ENCODE data around the gene TNRC6A. TPM values are rescaled to one million over a fixed set of nuclear protein-coding genes. Genes with fewer than 3 reads are reported as not detected.
"Not testable (repeated sequence)": the region's sequence is repeated elsewhere in the genome, so short reads cannot be mapped to it uniquely, and the experiment has no call there.

Gene TNRC6A
- polyA plus RNA-seq, 3 donors = 10.0 to 17.7 (median 16.0) TPM

DNA sequence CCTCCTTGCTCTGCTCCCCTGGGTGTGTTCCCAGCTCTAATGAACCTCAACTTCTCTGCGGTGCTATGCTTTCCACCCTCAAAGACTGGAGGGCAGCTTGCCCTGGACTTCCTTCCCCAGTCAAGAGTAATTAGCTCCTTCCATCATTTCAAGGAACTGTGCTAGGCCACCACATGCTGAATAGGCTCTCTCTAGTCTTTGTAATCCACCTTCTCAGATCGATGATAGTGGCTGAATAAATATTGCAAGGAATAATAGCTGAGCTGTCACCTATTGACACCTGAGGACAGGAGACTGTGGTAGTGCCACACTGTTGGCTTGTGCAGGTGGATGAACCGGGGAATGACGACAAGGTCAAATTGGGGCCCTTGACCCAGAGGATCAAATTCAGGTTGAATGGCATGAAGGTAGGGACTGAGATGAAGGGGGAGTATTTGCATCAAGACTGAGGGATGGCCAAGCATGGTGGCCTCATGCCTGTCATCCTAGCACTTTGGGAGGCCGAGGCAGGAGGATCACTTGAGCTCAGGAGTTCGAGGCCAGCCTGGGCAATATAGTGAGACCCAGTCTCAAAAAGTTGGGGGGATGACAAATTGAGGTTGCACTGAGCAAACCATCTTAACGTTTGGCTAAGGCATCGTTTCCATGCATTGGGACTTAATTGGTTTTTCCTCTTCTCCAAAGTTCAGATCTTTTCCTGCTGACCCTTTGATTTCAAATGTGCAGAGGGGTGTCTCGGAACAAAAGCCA is 97.5 kb downstream of the TNRC6A start:
- WGBS, 3 donors = 88 to 98% (median 97%) methylated on average over 9 of the region's 9 CpGs
- H3K27ac ChIP-seq (ENCODE audit: low read depth, low read length) = no peak overlapping the region

- WGBS, 3 donors = 42 to 57% (median 57%) methylated on average over 5 of the region's 5 CpGs
- no peak overlapping the region for H3K27ac ChIP-seq (ENCODE audit: low read depth, low read length)
Measured at GRCh38 chr16:24829153-24829552, 99.7 kb downstream of the TNRC6A start.

DNA sequence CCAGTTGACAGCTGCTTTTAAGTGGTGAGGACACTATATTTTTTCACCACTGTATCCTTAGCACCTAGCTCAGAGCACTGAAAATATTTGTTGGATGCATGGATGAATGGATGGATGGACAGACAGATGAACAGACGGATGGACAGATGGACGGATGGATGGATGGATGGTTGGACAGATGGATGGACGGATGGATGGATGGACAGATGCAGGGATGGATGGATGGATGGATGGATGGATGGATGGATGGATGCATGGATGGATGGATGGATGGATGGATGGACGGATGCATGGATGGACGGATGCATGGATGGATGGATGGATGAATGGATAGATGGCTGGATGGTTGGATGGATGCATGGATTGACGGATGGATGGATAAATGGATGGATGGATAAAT is 103.9 kb downstream of the TNRC6A start:
- no peak overlapping the region for H3K27ac ChIP-seq (ENCODE audit: low read depth, low read length)
- 85 to 89% (median 88%) methylated on average over 6 of the region's 6 CpGs for WGBS, 3 donors

GRCh38 chr16:24834459-24835335 is 105.2 kb downstream of the TNRC6A start:
- WGBS, 3 donors = 63 to 71% (median 70%) methylated on average over 7 of the region's 7 CpGs
- no peak overlapping the region for H3K27ac ChIP-seq (ENCODE audit: low read depth, low read length)

DNA sequence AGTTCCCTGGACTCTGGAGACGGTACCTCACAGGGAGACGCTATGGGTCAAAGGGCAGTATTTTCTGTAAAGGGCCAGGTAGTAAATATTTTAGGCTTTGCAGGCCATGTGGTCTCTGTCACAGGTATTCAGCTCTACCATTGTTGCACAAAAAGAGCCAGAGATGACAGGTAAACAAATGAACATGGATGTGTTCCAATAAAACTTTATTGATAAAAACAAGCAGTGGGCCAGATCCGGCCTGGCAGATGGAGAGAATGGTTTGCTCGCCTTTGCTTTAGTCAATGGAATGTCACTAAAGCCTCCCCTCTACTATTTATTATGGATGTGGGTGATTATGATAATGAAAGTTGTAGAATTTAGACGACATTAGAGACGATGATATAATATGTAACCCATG is 107.4 kb downstream of the TNRC6A start:
- 91 to 94% (median 93%) methylated on average over 6 of the region's 6 CpGs for WGBS, 3 donors
- H3K27ac ChIP-seq (ENCODE audit: low read depth, low read length) = no peak overlapping the region

GRCh38 chr16:24837969-24838368 is 108.5 kb downstream of the TNRC6A start:
- 87 to 90% (median 90%) methylated on average over 9 of the region's 9 CpGs for WGBS, 3 donors
- no peak overlapping the region for H3K27ac ChIP-seq (ENCODE audit: low read depth, low read length)

DNA sequence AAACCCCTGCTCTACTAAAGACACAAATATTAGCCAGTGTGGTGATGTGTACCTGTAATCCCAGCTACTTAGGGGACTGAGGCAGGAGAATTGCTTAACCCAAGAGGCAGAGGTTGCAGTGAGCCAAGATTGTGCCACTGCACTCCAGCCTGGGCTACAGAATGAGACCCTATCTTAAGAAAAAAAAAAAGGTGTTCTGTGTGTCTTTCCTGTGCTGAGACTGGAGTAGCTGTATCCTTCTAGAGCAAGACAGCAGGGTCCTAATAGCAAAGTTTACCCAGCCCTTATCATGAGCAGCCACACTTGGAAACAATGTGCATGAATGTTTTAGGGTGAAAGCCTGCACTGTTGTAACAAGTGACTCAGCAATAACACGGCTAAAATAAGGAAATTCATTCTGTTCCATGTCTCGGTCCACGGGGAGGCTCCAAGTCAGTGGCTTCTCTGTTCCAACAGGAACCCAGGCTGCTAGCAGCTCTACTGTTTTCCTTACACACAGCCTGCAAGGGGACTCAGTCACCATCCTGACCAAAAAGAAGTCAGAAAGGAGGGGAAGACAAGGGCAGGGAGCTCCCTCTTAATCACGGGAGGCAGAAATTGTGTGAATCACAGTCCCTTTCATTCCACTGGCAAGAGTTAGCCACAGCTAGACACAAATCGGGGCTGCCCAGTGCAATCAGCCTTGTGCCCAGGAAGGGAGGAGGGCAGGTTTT is 109.3 kb downstream of the TNRC6A start:
- H3K27ac ChIP-seq (ENCODE audit: low read depth, low read length) = no peak overlapping the region
- 10 to 18% (median 17%) methylated on average over 5 of the region's 5 CpGs for WGBS, 3 donors

DNA sequence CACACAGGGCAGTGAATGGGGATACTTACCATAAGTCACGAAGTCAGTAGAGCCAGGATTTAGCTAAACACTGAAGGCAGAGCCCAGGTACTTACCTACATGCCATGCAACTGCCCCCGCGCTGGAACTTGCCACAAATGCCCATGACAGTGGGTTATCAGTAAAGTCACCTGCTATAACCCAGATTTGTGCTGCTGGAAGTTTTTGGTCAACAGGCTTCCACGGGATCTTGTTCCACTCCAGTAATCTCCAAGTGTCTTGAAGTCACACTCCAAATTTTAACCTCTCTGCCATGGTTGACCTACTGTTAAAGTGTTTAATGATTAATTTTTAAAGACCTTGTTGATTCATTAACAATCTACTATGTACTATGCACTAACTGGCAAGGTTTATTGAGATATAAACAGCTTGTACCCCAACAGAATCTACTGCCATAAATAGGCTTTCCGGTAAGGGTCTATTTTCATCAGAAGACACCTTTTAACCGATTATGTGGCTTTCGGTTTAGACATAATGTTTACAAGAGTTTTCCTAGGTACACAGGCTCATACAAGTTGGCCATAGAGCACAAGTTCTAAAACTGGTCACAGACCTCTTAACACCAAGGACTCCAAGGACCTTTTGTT is 110.0 kb downstream of the TNRC6A start:
- no peak overlapping the region for H3K27ac ChIP-seq (ENCODE audit: low read depth, low read length)
- 78 to 88% (median 87%) methylated on average over 7 of the region's 7 CpGs for WGBS, 3 donors

DNA sequence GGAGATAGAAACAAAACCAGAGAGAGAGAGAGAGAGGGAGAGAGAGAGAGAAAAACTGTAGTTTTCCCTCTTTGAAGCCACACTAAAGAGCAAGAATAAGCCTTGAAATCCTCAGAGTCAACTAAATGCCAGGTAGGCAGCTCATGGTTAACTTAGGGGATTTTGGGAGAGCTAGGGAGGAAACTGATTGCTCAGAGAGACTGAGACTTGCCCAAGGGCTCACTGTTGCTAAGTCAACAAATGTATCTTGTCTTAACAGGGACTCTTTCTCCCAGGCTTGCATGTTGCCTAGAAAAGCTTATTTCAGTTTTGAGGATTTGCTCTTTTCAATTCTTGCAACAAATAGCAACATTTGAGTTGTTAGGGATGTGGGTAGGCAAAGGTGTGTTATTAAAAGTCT is 111.8 kb downstream of the TNRC6A start:
- H3K27ac ChIP-seq (ENCODE audit: low read depth, low read length) = no peak overlapping the region

- WGBS, 3 donors = 78 to 84% (median 80%) methylated on average over 17 of the region's 17 CpGs
Measured at GRCh38 chr16:24844101-24845030, 114.9 kb downstream of the TNRC6A start.

GRCh38 chr16:24845031-24845365 is 115.5 kb downstream of the TNRC6A start:
- H3K27ac ChIP-seq (ENCODE audit: low read depth, low read length) = not testable (repeated sequence)
- WGBS, 3 donors = 93 to 94% (median 93%) methylated on average over 2 of the region's 2 CpGs

More at GRCh38 chr16:24844101-24845030, 114.9 kb downstream of the TNRC6A start:
- no peak overlapping the region for H3K27ac ChIP-seq (ENCODE audit: low read depth, low read length)

DNA sequence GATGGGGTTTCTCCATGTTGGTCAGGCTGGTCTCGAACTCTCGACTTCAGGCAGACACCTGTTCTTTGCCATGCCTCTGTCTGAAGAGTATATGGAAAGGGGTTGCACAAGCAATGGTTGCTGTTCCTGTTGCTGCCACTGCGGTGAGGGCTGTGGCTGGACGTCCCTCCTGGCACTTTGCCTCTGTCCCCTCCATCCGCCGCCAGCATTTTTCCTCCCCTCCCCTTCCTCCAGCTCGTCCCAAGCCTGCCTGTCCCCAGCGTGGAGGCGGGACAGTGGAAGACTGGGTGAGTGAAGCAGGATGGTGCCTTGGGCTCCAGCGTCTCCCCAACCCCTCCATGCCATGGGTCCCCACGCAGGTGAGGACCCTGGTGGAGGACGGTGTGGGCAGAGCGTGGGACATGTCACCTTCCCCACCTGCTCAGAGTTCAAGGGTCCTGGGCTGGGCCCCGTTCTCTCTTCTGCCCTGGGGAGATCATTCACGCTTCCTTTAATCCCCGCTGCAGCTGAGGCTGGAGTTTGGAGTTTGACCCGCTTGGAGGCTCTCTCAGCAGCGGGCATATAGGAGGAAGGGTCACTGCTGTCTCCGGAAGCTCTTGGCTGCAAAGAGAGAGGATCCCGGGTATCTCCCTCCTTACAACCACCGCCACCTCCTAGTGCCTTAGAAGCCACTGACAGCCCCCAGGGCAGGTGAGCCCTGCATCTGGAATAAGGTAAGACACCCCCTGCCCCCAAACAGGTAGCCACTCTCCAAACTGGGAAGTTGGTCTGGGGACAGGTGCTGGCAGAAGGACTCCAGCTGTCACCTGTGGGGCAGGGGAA is 116.5 kb downstream of the TNRC6A start, which contains the start of gene SLC5A11:
Gene SLC5A11 (plus strand): TSS at position 238 of the 822 bp plus-strand sequence. CDS start 12,681 bp downstream, outside the sequence.
- 67 to 74% (median 67%) methylated on average over 21 of the region's 21 CpGs for WGBS, 3 donors
- H3K27ac ChIP-seq (ENCODE audit: low read depth, low read length) = no peak within 1 kb of the TSS

DNA sequence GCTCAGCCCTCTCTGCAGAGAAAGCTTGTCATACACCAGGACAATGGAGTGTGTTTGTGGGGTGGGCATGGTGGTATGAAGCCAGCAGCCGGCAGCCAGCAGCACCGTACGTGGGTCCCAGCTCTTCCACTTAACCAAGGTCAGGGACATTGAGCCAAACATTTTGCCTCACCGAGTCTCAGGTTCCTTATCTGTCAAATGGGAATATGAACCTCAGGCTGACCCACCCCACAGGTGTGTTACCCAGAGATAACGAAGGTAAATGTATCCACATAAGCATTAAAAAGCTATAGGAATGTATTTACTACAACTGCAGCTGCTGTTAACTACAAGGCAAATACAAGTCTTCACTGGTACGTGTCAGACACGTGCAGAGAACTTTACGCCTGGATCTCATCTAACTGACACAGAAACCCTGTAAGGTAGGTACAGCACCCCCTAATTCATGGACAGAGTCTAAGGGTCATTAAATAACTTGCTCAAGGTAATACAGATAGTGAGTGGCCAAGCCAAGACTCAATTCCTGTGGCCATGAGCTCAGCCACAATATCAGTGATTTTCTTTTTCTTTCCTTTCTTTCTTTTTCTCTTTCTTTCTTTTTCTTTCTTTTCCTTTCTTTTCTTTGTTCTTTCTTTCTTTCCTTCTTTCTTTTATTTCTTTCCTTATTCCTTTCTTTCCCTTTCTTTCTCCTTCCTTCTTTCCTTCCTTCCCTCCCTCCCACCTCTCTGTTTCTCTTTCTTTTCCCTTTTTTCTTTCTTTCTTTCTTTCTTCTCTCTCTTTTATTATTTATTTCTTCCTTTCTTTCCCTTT is 117.3 kb downstream of the TNRC6A start:
- no peak overlapping the region for H3K27ac ChIP-seq (ENCODE audit: low read depth, low read length)
- WGBS, 3 donors = 30 to 72% (median 62%) methylated on average over 8 of the region's 8 CpGs

DNA sequence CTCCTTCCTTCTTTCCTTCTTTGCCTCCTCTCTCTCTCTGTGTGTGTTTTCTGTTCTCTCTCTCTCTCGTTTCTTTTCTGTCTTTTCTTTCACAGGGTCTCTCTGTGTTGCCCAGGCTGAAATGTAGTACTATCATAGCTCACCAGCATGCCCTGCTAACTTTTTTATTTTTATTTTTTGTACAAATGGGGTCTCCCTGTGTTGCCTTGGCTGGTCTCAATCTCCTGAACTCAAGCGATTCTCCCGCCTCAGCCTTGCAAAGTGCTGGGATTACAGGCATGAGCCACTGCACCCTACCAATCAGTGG is 117.9 kb downstream of the TNRC6A start:
- WGBS, 3 donors = 82 to 93% (median 88%) methylated on average over 3 of the region's 3 CpGs
- no peak overlapping the region for H3K27ac ChIP-seq (ENCODE audit: low read depth, low read length)

DNA sequence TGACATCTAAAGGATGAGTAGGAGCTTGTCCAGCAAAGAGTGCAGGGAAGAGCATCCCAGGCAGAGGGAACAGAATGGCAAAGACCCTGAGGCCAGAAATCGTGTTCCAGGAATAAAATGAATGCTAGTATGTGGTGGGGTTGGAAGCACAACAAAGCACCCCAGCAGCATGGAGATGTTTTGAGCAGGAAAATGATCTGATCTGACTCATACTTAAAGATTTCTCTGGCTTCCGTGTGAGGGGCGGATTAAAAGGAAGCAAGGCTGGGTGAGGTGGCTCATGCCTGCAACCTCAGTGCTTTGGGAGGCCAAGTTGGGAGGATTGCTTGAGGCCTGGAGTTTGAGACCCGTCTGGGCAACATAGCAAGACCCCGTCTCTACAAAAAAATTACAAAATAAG is 118.6 kb downstream of the TNRC6A start:
- no peak overlapping the region for H3K27ac ChIP-seq (ENCODE audit: low read depth, low read length)
- 77 to 80% (median 80%) methylated on average over 5 of the region's 5 CpGs for WGBS, 3 donors

DNA sequence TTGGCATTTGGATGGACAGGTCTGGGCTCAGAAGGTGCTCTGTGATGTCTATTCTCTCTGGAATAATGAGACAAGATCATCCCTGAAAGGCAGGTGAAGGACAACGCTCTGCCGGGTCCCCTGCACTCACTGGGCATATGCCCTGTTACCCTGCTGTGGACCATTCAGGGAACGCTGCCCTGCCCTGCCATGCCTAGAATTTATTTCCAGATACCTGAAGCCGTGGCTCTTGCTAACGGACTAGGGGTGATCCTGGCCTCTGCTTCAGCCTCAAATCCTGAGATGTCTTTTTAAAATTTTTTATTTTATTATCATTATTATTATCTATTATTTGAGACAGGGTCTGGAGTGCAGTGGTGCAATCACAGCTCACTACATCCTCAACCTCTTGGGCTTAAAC is 120.2 kb downstream of the TNRC6A start:
- 72 to 92% (median 92%) methylated on average over 5 of the region's 5 CpGs for WGBS, 3 donors
- no peak overlapping the region for H3K27ac ChIP-seq (ENCODE audit: low read depth, low read length)

Measured in adipose tissue (tissue), 3 donors.